A549 (cell line): Measurements from ENCODE around the gene ZBTB20. TPM values are rescaled to one million over a fixed set of nuclear protein-coding genes. Genes with fewer than 3 reads are reported as not detected.

Experiments
- ATAC-seq, 2 experiments: fragments of 200-7000 bp in 1 of 2; fragments of >200 bp in 1 of 2; cut with Nextera tagmentation in 1 of 2; cut with Tn5 transposase in 1 of 2; 3 replicates each; pipeline versions ENCODE4 v1.8.0 to v1.9.1; 2018 to 2020; ENCODE audit warnings: mild to moderate bottlenecking in 1 of 2, moderate library complexity in 1 of 2
- CTCF ChIA-PET: fragments of 300-600 bp; sonication (Branson Sonifier 250); formaldehyde crosslinking; extraction: SDS; loops from one replicate; lab custom pipeline; 2021; ENCODE audit warnings: antibody characterized with exemption, inconsistent platforms; lab: Yijun Ruan, JAX
- POLR2A ChIA-PET: fragments of 350-600 bp; formaldehyde crosslinking; extraction: SDS; loops from one replicate; lab custom pipeline; 2021; ENCODE audit warnings: antibody characterized with exemption, inconsistent platforms; lab: Yijun Ruan, JAX
- DNase-seq, 2 experiments: peaks; one replicate each; pipeline versions ENCODE4 v3.0.0 to v3.0.0-alpha.2; 2011 to 2016; ENCODE audit warnings: low read depth in 1 of 2, low spot score in 1 of 2
- FAIRE-seq: peaks from 2 replicates; lab custom pipeline; 2011; peaks lifted over from hg19 to GRCh38; lab: Jason Lieb, UNC
- H3K27ac ChIP-seq, 2 experiments: fragments of >200 bp; sonication (Bioruptor Twin); formaldehyde crosslinking; 3 replicates each; pipeline ENCODE4 v1.5.1; 2016 to 2017
- H3K4me1 ChIP-seq: fragments of >200 bp; sonication (Bioruptor Twin); formaldehyde crosslinking; 3 replicates; pipeline ENCODE4 v1.6.1; 2016
- H3K4me2 ChIP-seq: fragments of >200 bp; sonication (Bioruptor Twin); formaldehyde crosslinking; 3 replicates; pipeline ENCODE4 v1.6.1; 2016
- H3K4me3 ChIP-seq: fragments of >200 bp; sonication (Bioruptor Twin); formaldehyde crosslinking; 3 replicates; pipeline ENCODE4 v1.5.1; 2016
- H3K9me3 ChIP-seq: fragments of >200 bp; sonication (Bioruptor Twin); formaldehyde crosslinking; 3 replicates; pipeline ENCODE4 v1.6.1; 2016
- ATOH8 ChIP-seq: fragments of 250-450 bp; sonication (Bioruptor Pico); IDR thresholded peaks from 2 replicates; pipeline ENCODE4 v1.5.0; 2020; ENCODE audit warnings: low read depth, mild to moderate bottlenecking, moderate library complexity
- CHD2 ChIP-seq: fragments of 150-350 bp; IDR thresholded peaks from 2 replicates; pipeline ENCODE4 v1.6.1; 2014; ENCODE audit warnings: low read length; ENCODE audit not compliant: partially characterized antibody
- CTCF ChIP-seq: fragments of >200 bp; sonication (Bioruptor Twin); formaldehyde crosslinking; IDR thresholded peaks from 3 replicates; pipeline ENCODE4 v1.5.1; 2016
- E2F6 ChIP-seq: IDR thresholded peaks from 2 replicates; pipeline ENCODE4 v1.6.1; 2012; ENCODE audit warnings: low read depth, borderline replicate concordance
- EHF ChIP-seq: fragments of 250-450 bp; sonication (Bioruptor Pico); IDR thresholded peaks from 2 replicates; pipeline ENCODE4 v1.5.0; 2020; ENCODE audit warnings: mild to moderate bottlenecking
- EP300 ChIP-seq, 2 experiments: fragments of >200 bp; sonication (Bioruptor Twin); formaldehyde crosslinking; IDR thresholded peaks; 2 replicates in 1 of 2; 3 replicates in 1 of 2; pipeline ENCODE4 v1.6.1; 2016 to 2017
- HOXB5 ChIP-seq: fragments of 250-450 bp; sonication (Bioruptor Pico); IDR thresholded peaks from 2 replicates; pipeline ENCODE4 v1.5.0; 2020; ENCODE audit warnings: mild to moderate bottlenecking, moderate library complexity
- MAZ ChIP-seq: fragments of 150-350 bp; IDR thresholded peaks from 2 replicates; pipeline ENCODE4 v1.6.1; 2014; ENCODE audit warnings: antibody characterized with exemption, low read depth, low read length, borderline replicate concordance
- RAD21 ChIP-seq, 2 experiments: fragments of >200 bp in 1 of 2; sonication (Bioruptor Twin) in 1 of 2; formaldehyde crosslinking in 1 of 2; IDR thresholded peaks in 1 of 2; conservative IDR thresholded peaks in 1 of 2; 2 replicates in 1 of 2; 3 replicates in 1 of 2; pipeline ENCODE4 v1.6.1; 2012 to 2018; ENCODE audit warnings: inconsistent platforms in 1 of 2
- REST ChIP-seq: fragments of 200-600 bp; sonication (generic); IDR thresholded peaks from 2 replicates; pipeline ENCODE4 v1.6.1; 2016; ENCODE audit warnings: antibody characterized with exemption, mild to moderate bottlenecking, moderate library complexity
- RNF2 ChIP-seq: fragments of 200-600 bp; sonication (generic); IDR thresholded peaks from 2 replicates; pipeline ENCODE4 v1.6.1; 2016; ENCODE audit warnings: low read depth, mild to moderate bottlenecking, antibody characterized with exemption, moderate library complexity, borderline replicate concordance
- SMC3 ChIP-seq: fragments of >200 bp; sonication (Bioruptor Twin); formaldehyde crosslinking; IDR thresholded peaks from 3 replicates; pipeline ENCODE4 v1.6.1; 2018; ENCODE audit warnings: inconsistent platforms
- TFCP2L1 ChIP-seq: fragments of 250-450 bp; sonication (Bioruptor Pico); IDR thresholded peaks from 2 replicates; pipeline ENCODE4 v1.5.0; 2021; ENCODE audit warnings: mild to moderate bottlenecking
- ZC3H11A ChIP-seq: fragments of 450-650 bp; IDR thresholded peaks from 2 replicates; pipeline ENCODE4 v1.6.1; 2014; ENCODE audit warnings: antibody characterized with exemption, mild to moderate bottlenecking
- ZFP36 ChIP-seq: fragments of 450-650 bp; IDR thresholded peaks from 2 replicates; pipeline ENCODE4 v1.6.1; 2014; ENCODE audit warnings: borderline replicate concordance; ENCODE audit not compliant: partially characterized antibody
- WGBS: methylation state at CpG from one replicate; pipeline ENCODE4 v1.1.6; 2017; ENCODE audit errors: missing lambda C conversion rate; 5-methylcytosine and 5-hydroxymethylcytosine counted together
- polyA plus RNA-seq, 4 experiments: library from polyadenylated mRNA; depleted of rRNA in 3 of 4; stranded (reverse); fragments of >200 nt; fragmentation: RNase III in 1 of 4; extraction: RNeasy Plus Mini Kit Qiagen cat#74134 plus additional on column Dnase treatment in 1 of 4; gene quantifications; 2 replicates in 3 of 4; 3 replicates in 1 of 4; pipeline ENCODE4 v1.2.3, GENCODE V29; 2011 to 2017

The ZBTB20 gene
- polyA plus RNA-seq, 2 of the 4 experiments (the other 2 are of a cell fraction): 0.85 to 5.0 TPM

- 76% methylated on average over 5 of the region's 5 CpGs for WGBS
- FAIRE-seq (no peak), DNase-seq (no peak)
- 0 out of 3 replicates have a peak overlapping the region, but pooled peaks have one; percentile 8 for H3K4me3 ChIP-seq
- H3K4me2 ChIP-seq: peak overlapping the region; percentile 64
- H3K4me1 ChIP-seq: no peaks in the 10 kb centered on the region
- H3K9me3 ChIP-seq: no peaks in the 10 kb centered on the region
- H3K27ac ChIP-seq: no peak overlapping the region
- CTCF ChIA-PET: interaction anchor here (0.6 to 2.9 kb wide), 15 partner anchors 9 to 1487 kb away, joined by 3 to 15 read pairs (median 5); no protein-coding TSS in a partner anchor
- no peak for TF ChIP-seq TFCP2L1
- no peak for TF ChIP-seq ATOH8 (CRISPR knock-in tag)
- no peak for TF ChIP-seq RNF2
- TF ChIP-seq CHD2: no peak
- TF ChIP-seq E2F6: no peak
- no peak for TF ChIP-seq HOXB5
- TF ChIP-seq EP300 (IDR thresholded peaks at IDR 0.05): no peak
- TF ChIP-seq ZC3H11A: no peak
- TF ChIP-seq EHF: no peak
- TF ChIP-seq, all 56 proteins: peak for 0
- ATAC-seq: no peak
- POLR2A ChIA-PET: no interaction called here
Measured at GRCh38 chr3:114299941-114300624, 847.0 kb downstream of the ZBTB20 start.

GRCh38 chr3:114299421-114299820 is 847.7 kb downstream of the ZBTB20 start:
- H3K9me3 ChIP-seq: no peaks in the 10 kb centered on the region
- no peaks in the 10 kb centered on the region for H3K4me1 ChIP-seq
- peak; percentile 58 to 79 for DNase-seq
- peak overlapping the region; percentile 64 for H3K4me2 ChIP-seq
- CTCF ChIA-PET: interaction anchor here (0.6 to 2.8 kb wide), 14 partner anchors 8 to 157 kb away, joined by 3 to 15 read pairs (median 5); no protein-coding TSS in a partner anchor
- peak; percentile 95 to 99 for ATAC-seq
- POLR2A ChIA-PET: no interaction called here
- 0 out of 3 replicates have a peak overlapping the region, but pooled peaks have one; percentile 8 for H3K4me3 ChIP-seq
- 1% methylated on average over 7 of the region's 13 CpGs for WGBS
- FAIRE-seq: no peak
- H3K27ac ChIP-seq: 0 out of 6 replicates have a peak overlapping the region, but pooled peaks of 1 of the 2 experiments have one; percentile 40
- peak; percentile 63 for TF ChIP-seq SMC3
- TF ChIP-seq REST: no peak
- TF ChIP-seq CTCF: peak; percentile 58
- TF ChIP-seq ZFP36: no peak
- peak; percentile 48; a peak in 3 of 5 replicates for TF ChIP-seq RAD21 (conservative IDR thresholded peaks at IDR 0.05 in 1 of 2, IDR thresholded peaks at IDR 0.05 in 1 of 2)
- no peak for TF ChIP-seq MAZ
